Left hindlimb (tissue), 1 donor: ENCODE measurements around the gene FOXD2.

ENCODE experiments used
- DNase-seq: peaks from one replicate; pipeline ENCODE4 v3.0.0-alpha.2; 2018

The FOXD2 gene

GRCh38 chr1:47437447-47438164, at the start of gene FOXD2:
TSS of gene FOXD2 (plus strand) at chr1:47438044. CDS start at chr1:47438136, 92 bp downstream.
- DNase-seq = peak; percentile 88

GRCh38 chr1:47388891-47389238, 49.0 kb upstream of the FOXD2 start:
- DNase-seq = peak; percentile 68

DNA sequence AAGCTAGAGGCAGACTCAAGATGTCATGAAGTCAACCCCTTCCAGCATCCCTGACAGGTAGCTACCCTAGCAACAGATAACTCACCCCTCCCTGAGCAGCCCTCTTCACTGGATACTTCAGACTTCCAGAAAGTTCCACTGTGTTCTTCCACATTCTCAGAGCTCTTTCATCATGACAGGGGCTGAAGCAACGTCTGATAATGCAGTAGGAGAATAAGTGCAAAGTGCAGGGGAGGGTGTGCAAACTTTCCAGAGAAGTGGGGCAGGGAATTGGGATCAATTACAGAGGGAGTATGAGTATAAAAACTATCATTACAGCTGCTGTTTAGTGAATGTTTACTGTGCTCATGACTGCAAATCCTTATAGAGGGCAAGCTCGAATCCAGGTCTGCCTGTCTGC, 48.1 kb upstream of the FOXD2 start:
- DNase-seq = no peak

DNA sequence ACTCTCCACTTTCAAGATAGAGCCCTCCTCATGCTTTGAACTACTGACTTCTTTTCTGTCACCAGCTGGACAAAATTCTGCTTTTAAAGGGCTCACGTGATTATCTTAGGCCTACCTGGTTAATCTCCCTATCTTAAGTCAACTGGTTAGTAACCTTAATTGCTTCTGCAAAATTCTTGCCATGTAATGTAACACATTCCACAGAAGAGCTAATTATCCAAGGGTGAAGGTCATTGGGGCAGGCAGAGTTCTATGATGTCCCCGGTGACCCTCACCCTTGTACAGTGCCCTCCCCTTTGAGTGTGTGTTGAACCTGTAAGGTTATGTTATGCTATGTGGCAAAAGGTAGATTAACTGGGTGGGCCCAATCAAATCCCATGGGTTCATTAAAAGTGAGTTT, 47.0 kb upstream of the FOXD2 start:
- DNase-seq = no peak

DNA sequence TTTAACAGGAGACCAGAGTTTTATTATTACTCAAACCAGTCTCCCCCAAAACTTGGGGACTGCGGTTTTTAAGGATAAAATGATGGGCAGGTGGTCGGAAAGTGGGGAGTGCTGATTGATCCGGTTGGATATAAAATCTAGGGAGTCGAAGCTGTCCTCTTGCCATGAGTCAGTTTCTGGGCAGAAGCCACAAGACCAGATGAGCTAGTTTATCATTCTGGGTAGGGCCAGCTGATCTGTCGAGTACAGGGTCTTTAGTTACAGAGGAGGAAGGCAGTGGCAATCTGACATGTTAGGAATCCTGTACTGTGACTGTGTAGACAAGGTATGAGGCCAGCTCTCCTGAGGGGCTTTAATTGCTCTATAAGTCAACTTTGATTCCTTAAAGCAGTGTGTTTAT, 44.7 kb upstream of the FOXD2 start:
- no peak for DNase-seq

GRCh38 chr1:47395433-47395832, 42.4 kb upstream of the FOXD2 start:
- no peak for DNase-seq

DNA sequence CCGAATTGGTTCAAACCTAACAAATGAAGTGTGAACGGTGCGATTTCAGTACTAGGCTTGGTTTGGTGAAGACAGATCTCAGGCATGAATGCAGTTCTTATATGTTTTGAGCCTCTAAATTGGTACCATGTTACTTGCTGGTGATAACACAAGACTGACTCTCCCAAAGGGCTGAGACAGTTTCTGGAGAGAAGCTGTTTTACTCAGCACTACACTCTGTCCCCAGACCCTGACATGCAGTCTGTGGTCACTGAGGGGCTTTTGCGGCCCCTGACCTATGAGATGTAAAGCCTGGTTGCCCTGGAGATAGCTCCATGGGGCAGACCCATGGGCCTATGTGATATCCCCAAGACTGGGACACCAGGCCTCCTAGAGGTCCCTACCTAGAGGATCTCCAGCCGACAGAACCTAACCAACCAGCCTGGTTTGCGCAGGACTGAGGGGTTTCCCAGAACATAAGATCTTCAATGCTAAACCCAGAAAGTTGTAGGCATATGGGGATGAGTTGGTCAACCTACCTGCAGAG, 41.1 kb upstream of the FOXD2 start:
- DNase-seq = no peak

GRCh38 chr1:47399138-47399845, 38.6 kb upstream of the FOXD2 start:
- DNase-seq = no peak

- DNase-seq = no peak
Observed at GRCh38 chr1:47399846-47400155, 38.0 kb upstream of the FOXD2 start.

GRCh38 chr1:47401761-47402160, 36.1 kb upstream of the FOXD2 start:
- no peak for DNase-seq

DNA sequence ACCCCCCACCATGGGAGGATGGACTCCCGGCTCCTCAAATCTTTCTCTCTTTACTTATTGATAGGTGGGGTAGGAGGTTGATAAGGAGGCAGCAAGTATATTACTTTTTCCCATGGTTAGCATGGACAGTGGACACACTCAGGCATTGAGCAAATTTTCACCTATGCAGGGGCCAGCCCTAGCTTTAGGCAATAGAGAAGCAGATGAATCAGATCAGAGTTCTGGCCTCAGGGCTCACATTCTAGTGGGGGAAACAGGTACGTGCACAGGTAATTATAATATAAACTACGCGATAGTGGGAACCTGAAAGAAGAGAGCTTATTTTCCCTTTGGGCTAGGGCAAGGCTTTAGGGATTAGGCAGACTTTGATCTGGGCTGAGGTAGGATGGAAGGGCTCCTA, 35.3 kb upstream of the FOXD2 start:
- DNase-seq = no peak

DNA sequence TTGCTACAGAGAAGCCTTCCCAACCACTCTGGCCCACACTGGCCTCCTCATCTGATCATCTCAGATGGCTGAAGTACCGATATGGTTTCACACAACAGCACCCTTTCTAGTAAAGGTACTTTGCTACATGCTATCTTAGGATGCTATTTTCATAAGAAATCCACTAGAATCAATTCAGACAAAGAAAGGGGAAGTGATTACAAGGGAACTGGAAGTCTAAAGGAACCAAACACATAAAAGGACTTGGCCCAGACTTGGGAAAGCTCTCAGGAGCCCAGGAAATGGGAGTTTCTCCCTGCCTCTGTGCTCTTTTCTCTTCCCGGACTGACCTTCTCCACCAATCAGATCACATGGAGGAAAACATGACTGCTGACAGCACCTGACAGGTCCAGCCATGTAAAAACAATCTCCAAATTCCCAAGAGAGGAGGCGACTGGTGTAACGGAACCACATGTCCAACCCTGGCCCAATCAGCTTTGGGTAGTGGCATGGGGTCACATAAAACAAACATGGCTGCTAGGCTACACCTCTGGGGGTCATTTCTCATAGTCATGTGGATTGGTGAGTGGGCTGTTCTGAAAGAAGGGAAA, 34.4 kb upstream of the FOXD2 start:
- no peak for DNase-seq

DNA sequence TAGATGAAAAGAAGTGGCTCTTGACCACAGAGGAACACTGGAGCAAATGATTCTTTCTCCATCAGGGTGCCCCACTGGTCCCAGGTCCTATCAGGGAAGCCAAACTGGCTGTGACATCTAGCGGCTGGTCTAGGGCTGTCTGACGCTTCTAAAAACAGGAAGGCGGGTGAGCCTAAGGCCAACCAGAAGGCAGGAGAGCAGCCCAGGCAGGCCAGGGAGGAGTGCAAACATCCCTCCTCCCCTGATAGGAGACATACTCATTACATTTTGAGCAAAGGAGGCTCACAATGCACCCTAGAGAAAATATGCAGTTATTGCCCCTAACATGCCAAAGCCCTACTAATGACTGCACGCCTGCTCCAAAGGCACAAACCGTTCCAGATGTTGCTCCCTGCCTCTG, 32.1 kb upstream of the FOXD2 start:
- no peak for DNase-seq

GRCh38 chr1:47406966-47407365, 30.9 kb upstream of the FOXD2 start:
- DNase-seq = no peak

GRCh38 chr1:47407481-47407880, 30.4 kb upstream of the FOXD2 start:
- DNase-seq = no peak

- DNase-seq = peak; percentile 54
Observed at GRCh38 chr1:47409311-47410067, 28.4 kb upstream of the FOXD2 start.

DNA sequence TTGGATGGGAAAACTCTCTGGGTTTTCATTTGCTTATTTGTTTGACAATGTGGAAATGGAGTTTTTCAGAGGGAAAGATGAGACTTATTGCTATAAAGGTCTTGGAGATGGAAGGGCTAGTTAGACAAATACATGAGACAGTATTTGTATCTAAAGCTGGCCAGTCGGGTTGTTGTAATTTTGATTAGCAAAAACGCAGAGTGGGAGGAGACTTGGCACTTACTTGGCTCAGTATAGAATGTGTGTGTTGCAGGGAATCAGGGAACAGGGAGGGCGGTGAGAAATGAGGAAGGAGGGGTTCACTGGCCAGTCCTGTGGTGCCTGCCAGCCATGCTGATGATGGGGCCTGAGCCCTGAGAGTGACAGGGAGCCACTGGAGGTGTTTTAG, 27.8 kb upstream of the FOXD2 start:
- no peak for DNase-seq

DNA sequence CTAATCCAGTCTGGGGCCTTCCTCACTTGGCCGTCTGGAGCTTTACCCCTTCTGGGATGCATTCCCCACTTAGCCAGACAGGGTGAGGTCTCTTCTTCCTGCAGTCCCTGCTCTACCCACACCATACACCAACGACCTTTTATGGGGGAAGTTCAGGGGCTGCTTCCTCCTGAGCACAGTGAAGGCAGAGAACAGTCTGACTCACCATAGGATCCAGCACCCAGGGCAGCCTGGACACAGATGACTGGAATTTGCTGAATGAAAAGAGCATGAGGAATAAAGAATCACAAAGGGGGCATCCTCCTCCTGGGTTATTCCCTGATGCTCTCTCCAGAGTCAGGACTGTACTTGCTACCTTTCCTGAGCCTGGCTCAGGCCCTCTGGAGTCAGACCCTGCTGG, 26.4 kb upstream of the FOXD2 start:
- DNase-seq = no peak

DNA sequence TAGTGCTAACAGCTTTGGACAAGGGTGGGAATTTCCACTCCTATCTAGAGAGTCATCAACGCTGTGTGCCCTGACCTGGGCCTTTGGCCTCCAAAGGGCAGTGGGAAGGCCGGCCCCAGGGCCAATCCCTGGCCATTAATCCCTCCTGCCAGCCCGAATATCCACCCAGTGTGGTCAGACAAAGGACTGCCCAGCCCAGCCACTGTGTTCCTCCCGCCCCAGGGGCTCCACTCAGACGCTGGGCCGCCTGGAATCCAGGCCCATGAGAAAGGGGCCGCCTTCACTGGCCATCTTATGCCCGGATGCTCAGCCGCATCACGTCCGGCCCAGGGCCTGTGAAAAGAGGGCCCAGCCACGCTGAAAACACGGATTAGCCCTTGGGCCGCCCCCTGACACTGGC, 25.4 kb upstream of the FOXD2 start:
- no peak for DNase-seq

GRCh38 chr1:47415728-47416318, 22.0 kb upstream of the FOXD2 start, which contains the start of gene FOXE3:
TSS of gene FOXE3 (plus strand) at chr1:47416285. CDS start at chr1:47416316, 31 bp downstream.
- DNase-seq = no peak

GRCh38 chr1:47416319-47417169, 21.3 kb upstream of the FOXD2 start:
- no peak for DNase-seq
